Activated CD4-positive, alpha-beta T cell treated with anti-CD3 and anti-CD28 coated beads, Interleukin-2, amount 50 U/mL, for 16 hours (primary cell): ENCODE data around the gene SRR.
"Not testable (repeated sequence)": the region's sequence is repeated elsewhere in the genome, so short reads cannot be mapped to it uniquely, and the experiment has no call there.

Source experiments
- DNase-seq: peaks from one replicate; pipeline ENCODE4 v3.0.0-alpha.2; 2020

Gene SRR

DNA sequence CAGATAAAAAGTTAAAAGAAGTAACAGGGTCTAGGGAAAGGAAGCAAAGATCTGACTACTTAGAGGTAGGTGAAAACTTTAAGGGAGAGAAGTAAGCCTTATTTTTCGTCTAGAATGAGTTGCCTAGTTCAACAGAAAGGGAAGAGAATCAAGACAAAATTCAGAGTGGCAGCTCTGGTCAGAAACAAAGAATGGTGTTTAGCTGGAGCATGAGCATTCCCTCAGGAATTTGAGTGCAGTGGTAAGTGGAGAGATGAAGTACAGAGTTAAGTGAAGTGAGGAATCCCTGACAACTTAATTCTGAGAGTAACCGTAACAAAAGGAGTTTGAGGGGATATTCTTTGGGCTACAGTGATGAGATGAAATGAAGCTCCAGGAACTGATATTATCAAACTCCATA, 11.7 kb upstream of the SRR start:
- DNase-seq: no peak

DNA sequence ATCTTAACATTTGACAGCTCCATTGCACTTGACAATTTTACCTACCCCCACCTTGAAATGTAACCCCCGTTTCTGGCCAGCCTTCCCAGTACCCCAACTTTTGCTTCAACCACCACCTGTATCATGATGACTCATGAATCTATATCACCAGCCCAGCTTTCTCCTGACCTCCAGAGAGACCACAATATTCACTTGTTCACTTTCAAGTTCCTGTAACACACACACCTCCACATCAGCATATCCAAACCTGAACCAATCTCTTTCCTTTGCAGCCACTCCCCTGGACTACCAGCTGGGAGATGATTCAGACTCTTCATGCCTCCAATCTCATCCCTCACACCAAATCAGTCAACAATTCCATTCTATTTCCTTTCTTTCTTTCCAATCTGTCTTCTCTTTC, 8.2 kb upstream of the SRR start:
- peak; percentile 38 for DNase-seq

DNA sequence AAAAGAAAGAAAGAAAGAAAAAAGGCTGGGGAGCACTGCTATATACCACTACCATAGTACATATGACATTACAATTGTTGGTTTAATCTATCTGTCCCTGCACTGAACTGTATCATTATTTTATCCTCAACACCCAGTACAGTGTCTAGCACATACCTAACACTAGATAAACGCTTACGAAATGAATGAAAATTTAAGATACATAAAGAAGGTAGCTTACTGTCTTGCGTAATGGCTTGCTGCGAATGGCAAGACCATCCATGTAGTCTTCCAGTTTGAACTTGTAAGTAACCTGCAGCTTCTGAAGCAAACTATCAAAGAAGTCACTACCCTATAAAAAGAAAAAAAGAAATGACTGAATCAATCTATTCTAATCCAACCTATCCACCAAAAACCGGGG, 6.7 kb upstream of the SRR start:
- DNase-seq: no peak

DNA sequence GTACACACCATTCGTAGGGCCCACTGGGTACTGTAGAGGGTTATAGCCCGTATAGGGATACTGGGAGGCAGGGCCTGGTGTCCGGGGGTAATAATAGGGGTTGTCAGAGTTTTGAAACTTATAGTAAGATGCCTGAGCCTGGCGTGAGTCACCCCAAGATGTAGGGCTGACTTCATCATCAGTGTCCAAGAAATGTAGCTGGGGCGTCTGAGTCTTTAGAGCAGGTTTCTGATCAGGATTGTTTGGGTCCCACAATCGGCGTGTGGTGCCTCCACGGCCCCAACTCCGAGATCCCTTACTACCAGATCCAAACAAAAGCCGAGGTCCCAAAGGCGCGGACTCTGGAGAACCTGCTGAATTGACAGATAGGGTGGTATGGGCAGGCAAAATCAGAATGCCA, 4.6 kb upstream of the SRR start:
- DNase-seq: no peak

DNA sequence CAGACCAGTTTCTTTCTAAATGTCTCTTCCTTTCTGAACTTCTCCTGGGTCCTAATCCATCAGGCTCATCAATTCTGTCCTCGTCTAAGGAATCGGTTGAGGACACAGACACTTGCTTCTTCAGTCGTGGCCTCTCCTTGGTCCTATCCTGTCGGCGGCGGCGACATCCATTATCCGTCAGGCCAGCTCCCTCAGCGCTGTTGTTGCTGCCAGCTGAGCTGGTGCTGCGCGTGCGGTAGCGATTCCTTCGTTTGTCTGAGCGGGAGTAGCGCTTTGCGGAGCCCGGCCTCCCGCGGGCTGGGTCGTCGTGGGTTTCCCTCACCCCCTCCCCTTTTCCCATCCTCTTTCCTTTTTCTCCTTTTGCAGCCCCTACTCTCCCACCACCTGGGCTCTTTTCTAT, 4.0 kb upstream of the SRR start:
- no peak for DNase-seq

DNA sequence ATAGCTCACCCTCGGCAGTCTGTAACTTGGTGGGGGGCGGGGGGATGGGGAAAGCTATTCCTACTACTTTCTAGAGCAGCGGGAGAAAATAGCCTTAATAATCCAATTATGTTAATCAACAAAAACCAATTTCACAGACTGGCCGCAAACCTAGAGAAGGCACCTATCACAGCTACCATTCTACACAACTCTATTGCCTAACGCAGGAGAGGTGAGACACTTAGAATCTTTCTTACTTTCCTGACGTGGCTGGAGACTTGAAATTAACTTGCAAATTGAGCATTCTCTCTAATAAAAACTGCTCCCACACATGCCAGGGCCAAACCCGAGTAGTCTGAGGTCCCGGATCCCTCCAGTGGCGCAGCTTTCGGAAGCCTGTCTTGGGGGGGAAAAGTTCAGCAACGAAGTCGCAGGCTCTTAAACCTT, 959 bp upstream of the SRR start:
- no peak for DNase-seq

DNA sequence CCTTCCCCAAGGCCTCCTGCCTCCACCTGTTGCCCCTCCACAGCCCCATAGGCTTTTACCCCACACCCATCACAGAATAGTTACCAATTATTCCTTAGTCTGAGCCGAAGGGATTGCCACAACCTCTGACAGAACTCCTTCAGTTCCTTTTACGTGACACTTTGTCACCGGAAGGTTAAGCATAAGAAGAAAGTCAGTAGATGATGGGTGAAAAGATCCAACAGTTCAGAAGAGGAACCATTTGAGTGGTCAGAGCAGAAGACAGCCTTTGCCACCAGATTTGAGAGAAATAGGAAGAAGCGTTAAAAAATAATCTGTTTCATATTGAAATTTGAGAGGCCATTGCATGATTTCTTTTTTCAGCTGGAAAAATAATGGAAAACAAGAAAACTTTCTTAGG, 1.2 kb downstream of the SRR start:
- DNase-seq: no peak

DNA sequence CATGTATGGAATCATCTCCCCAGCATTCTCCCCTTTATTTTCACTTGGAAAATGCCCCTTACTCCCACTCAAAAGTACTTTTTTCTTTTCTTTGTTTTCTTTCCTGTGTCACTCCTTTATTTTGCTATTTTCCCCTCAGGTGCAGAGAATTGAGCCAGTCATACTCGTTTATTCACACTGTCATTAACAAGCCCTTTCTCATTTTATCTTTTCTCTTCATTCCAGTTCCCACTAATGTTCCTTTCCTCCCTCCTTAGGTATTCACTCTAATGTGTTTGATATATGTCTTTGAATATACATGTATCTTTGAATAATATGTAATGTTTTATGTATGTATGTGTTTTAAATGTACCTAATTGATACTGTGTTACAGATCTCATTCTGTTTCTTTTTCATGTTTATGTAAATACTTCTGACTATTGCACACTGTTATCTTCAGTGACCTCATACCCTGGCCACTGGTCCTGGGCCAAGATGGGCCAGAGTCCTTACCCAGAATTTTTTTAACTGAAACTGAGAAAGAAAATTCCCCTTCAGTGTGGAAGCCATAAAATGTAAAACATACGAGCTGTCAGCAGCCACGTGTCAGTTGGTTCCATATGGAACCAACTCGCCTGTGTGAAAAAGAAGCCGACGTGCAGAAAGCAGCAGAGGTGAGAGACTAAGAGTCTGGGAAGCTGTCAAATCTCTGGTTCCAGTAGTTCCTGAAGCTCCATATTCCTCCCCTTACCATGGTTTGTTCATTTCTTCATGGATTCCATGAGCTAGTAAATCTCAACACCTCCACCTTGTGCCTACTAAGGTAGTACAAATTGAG, 5.8 kb downstream of the SRR start:
- no peak for DNase-seq

DNA sequence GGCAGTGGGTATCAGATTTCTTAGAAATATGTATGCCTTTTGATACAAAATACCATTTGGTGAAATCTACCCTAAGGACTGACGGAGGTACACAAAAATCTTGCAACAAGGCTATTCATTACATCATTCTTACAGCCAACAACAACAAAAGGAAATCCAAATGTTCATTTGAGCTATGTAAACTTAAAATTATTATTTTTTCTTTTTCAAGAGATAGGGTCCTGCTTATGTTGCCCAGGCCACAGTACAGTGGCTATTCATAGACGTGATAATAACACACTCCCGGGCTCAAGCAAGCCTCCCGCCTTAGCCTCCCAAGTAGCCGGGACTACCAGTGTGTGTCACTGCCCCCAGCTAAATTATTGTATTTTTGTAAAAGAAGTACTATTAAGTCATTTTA, 9.0 kb downstream of the SRR start:
- DNase-seq: no peak

DNA sequence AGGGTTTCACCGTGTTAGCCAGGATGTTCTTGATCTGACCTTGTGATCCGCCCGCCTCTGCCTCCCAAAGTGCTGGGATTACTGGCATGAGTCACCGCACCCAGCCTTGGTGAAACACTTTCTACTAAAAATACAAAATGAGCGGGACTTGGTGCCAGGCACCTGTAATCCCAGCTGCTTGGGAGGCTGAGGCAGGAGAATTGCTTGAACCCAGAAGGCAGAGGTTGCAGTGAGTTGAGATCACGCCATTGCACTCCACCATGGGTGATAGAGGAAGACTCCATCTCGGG, 13.1 kb downstream of the SRR start:
- DNase-seq: not testable (repeated sequence)

DNA sequence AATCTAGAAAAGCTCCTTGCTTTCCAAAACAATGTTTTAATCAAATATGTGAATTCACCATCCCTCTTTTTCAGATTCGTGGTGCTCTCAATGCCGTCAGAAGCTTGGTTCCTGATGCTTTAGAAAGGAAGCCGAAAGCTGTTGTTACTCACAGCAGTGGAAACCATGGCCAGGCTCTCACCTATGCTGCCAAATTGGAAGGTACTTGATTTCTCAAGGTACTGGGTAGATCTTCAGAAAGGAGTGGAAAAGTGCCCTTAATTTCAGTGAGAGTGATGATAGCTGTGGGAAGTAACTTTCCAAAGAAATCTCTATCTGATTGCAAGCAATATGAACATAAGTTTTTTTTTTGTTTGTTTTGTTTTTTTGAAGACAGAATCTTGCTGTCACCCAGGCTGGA, 14.0 kb downstream of the SRR start:
- DNase-seq: no peak

DNA sequence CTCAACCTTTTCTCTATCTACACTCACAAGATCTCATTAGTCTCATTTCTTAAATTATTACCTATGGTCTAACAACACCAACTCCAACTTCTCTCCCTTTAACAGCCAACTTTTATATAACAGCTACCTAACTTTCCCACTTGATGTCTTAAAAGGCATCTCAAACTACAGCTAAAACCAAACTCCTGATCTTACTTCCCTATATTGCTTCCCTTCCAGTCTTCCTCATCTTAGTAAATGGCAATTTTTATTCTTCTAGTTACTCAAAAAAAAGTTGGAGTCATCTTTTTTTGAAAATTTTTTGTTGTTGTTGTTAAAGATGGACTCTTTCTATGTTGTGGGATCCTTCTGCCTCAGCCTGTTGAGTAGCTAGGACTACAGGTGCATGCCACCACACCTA, 15.3 kb downstream of the SRR start:
- DNase-seq: no peak

DNA sequence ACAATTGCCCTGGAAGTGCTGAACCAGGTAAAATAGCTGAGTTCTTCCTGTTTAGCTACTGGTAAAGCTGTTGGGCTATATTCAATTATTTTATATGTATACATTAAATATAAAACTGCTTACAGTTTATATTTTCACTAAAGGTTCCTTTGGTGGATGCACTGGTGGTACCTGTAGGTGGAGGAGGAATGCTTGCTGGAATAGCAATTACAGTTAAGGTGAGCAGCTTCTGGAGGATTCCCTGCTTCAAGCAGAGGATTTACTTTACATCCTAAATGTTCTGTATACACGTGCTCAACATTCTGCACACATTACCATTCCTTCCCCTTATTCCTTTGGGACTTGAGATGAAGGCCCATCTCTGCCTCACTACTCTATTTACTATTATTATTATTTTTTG, 17.6 kb downstream of the SRR start:
- no peak for DNase-seq

DNA sequence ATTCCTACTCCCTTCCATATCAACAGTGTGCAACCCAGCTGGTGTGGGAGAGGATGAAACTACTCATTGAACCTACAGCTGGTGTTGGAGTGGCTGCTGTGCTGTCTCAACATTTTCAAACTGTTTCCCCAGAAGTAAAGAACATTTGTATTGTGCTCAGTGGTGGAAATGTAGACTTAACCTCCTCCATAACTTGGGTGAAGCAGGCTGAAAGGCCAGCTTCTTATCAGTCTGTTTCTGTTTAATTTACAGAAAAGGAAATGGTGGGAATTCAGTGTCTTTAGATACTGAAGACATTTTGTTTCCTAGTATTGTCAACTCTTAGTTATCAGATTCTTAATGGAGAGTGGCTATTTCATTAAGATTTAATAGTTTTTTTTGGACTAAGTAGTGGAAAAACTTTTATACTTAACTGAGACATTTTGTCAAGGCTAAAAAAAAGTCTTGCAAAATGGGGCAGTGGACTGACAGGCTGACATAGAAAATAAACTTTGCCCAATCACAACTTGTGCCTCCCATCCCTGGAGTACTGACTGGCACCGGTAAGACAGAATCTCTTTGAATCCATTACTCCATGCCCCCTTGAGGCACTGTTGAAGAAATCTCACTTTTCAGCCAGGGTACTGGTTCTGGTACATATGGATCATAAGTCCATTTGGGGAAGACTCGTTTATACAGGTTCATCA, 20.0 kb downstream of the SRR start:
- DNase-seq: no peak

DNA sequence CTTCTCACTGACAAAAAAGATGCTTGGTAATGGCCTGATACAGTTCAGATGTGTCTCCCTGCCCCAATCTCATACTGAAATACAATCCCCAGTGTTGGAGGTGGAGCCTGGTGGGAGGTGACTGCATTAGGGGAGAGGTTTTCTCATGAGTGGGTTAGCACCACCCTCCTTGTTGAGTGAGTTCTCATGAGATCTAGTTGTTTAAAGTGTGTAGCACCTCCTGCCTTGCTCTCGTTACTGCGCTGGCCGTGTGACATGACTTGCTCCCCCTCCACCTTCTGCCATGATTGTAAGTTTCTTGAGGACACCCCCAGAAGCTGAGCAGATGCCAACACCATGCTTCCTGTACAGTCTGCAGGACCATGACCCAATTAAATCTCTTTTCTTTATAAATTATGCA, 27.6 kb downstream of the SRR start:
- DNase-seq: no peak

DNA sequence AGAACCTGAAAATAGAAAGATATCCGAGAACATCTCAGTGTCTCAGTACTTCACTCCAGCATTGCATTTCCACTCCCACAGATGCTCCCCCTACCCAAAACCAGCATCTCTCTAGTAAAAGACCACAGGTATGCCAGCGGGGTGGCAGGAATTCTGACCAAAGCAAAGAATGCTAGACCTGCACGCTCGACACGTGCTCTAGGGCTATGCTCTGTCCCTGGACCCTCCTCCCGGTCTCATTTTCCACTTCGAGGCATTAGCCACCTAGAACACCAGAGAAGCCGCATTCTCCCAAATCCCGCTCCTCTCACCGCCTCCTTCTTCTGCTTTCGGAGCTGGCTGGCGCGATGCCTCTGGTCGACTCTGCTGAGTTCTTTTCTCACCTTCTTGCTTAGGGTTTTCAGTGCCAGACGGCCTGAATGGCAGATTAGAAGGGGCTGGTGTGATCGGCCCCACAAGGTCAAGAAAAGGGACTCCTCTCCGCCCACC, 32.0 kb downstream of the SRR start:
- DNase-seq: no peak

DNA sequence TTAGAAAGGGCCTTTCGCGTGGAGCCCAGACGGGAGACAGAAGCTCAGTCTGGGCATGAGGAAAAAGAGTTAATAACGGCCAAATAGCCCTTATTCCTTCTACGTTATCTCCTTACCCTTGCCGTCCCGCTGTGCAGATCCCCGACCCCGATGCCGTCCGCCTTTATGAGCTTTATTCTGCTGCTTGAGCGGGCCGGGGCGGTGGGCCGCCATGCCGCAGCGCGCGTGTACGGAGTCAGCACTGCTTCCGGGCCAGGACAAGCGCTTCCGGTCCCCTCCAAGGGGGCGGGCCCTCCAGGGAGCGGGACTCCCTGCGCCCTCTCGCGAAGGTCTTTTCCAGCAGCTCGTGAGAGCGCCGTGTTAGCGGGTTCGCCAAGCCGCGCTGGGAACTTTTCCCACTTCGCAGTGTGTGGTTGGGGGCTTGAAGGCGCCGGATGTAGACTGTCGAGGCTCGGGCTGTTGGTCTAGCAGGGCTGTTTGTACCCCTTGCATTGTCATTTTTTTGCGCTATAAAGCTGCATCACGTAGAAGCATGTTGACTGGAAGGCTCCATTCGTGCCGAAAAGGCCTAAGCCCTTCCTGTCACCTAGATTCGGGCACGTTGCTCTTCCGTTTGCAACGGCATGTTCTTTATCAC, 32.6 kb downstream of the SRR start, which contains the start of gene TSR1:
TSR1 (minus strand) TSS at position 243 of the 637 bp plus-strand sequence; CDS start at position 213, 30 bp downstream.
- peak; percentile 94 for DNase-seq

DNA sequence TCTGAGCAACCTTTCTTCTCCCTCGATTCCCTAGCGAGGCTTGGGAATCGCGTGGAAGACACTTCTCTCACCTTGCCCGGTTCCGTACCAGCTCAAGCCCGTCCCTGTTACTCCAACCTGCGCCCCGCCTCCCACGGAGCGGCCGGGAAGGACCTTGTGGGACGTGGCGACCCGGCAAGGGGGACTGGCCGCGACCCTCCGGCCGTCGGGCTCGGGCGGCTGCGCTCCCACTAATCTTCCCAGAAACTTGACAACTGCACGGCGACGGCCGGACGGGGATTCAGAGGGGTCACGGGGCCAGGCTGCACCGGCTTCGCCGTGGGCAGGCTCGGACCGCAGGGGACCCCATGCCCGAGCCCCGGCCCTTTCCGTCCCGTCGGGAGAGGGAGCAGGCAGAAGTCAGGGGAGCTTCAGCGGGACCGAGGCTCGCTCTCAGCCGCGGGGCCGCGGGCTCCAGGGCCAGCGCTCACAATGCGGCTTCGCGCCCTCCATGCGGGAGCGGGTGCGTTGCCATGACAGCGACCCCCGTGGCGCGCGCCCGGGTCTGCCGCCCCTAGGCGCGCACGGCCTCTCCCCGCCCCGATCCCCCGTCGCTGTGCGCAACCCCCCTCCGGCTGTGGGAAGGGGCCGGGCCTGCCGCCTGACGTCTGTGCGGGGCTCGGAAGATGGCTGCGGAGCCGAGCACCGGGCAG, 33.2 kb downstream of the SRR start, which contains the start of gene SGSM2:
SGSM2 (plus strand) TSS at position 650 of the 692 bp plus-strand sequence. CDS start 188 bp downstream, outside the sequence.
- DNase-seq: peak; percentile 60

DNA sequence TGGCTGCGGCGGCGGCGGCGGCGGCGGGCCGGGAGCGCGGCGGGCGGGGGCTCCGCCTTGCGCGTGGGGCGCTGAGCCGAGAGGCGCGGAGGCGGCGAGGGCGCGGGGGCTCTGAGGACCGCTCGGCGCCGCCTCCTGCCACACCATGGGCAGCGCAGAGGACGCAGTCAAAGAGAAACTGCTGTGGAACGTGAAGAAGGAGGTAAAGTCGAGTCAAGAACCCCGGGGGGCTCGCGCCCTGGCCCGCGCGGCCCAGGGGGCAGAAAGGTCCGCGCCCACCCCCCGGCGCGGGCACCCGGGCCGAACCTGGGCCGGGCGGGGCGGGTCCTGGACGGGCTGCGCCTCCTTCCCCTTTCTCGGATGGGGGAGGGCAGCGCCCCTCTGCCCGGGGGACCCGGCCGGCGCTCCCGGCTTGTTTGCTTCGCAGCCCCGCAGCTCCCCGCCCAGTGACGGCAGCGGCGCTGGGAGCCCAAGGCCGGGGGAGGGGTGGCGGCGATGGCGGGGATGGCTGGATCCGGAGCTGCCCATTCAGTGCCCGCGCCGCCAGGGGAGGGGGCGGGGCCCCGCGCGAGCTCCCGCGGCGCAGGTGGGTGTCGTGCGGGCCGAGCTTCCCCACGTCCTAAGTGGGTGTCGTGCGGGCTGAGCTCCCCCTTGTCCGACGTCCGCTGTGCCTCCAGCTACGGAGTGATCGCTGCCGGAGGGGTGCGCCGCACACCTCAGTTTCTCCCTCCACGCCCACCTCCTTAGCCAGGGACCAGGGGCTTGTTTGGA, 34.0 kb downstream of the SRR start:
- peak; percentile 44 for DNase-seq

DNA sequence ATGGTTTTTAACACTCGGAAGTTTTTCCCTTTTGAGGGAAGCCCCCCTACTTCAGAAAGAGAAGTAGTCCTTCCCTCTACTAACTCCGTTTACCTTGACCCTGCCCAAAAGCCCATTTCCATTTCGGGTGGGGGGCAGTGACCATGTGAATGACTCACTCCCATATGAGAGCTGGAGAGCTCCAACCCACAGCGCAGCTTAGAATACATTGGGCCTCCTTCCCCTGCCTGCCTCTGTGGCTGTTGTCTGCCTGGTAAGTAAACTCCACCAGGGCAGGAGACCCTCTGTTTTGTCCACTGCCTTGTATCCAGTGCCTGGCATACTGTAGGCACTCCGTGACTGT, 34.5 kb downstream of the SRR start:
- no peak for DNase-seq

DNA sequence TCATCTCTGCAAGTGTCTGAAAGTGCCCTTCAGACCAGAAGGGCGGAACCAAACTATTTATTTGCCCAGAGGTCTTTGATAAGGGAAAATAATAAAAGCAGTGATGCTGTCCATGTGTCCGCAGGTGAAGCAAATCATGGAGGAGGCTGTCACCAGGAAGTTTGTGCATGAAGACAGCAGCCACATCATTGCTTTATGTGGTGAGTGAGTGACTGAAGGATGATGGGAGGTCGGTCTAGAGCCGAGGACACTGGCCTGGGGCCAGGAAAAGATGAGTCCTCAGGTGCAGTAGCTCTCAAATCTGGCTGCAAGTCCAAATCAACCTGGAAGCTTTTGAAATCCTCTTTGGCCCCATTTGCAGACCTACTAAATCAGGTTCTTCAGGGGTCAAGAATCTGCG, 39.7 kb downstream of the SRR start:
- no peak for DNase-seq

DNA sequence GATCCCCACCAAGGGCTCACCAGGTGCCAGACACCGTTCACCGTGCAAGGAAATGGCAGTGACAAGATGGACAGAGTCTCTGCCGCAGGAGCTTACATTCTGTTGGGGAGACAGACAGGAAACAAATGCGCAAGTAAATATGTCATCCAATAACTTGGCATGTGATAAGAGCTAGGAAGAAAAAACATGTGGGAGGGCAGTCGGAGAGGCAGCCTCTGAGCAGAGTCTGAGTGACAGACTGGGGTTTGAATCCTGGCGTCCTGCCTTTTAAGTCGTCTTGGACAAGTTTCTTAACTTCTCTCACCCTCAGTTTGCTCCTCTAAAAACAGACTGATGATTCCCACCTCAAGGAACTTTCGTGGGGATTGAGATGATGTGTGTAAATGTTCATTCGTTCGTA, 40.8 kb downstream of the SRR start:
- no peak for DNase-seq

DNA sequence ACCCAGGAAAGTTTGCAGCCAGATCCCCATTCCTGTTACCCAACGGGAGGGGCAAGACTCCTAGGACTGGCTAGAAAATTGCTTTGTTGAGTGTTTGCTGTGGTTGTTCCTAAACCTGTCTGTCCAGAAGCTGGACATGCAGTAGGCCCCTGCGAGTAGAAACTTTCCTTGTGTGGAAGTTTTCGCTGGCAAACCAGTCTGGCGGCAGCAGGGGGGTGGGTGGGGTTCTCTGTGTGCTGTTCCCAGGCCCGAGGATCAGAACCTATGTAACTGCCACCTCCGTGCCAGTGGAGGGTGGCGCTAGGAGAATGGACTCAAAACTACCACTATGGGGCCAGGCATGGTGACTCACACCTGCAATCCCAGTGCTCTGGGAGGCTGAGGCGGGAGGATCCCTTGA, 42.7 kb downstream of the SRR start:
- DNase-seq: no peak
